Activated T-cell treated with anti-CD3 and anti-CD28 coated beads for 1 hour (primary cell): ENCODE measurements around the gene SEZ6L2.
"Not testable (repeated sequence)": the region's sequence is repeated elsewhere in the genome, so short reads cannot be mapped to it uniquely, and the experiment has no call there.

Experiments used
- DNase-seq: peaks from one replicate; pipeline ENCODE4 v3.0.0-alpha.2; 2020; ENCODE audit warnings: low read depth

The SEZ6L2 gene

GRCh38 chr16:29899516-29900101, at the start of gene SEZ6L2:
SEZ6L2 (minus strand) TSS chr16:29899550; CDS start chr16:29899019, 531 bp downstream.
- peak; percentile 75 for DNase-seq

GRCh38 chr16:29947897-29948296, 48.5 kb upstream of the SEZ6L2 start:
- DNase-seq: no peak

DNA sequence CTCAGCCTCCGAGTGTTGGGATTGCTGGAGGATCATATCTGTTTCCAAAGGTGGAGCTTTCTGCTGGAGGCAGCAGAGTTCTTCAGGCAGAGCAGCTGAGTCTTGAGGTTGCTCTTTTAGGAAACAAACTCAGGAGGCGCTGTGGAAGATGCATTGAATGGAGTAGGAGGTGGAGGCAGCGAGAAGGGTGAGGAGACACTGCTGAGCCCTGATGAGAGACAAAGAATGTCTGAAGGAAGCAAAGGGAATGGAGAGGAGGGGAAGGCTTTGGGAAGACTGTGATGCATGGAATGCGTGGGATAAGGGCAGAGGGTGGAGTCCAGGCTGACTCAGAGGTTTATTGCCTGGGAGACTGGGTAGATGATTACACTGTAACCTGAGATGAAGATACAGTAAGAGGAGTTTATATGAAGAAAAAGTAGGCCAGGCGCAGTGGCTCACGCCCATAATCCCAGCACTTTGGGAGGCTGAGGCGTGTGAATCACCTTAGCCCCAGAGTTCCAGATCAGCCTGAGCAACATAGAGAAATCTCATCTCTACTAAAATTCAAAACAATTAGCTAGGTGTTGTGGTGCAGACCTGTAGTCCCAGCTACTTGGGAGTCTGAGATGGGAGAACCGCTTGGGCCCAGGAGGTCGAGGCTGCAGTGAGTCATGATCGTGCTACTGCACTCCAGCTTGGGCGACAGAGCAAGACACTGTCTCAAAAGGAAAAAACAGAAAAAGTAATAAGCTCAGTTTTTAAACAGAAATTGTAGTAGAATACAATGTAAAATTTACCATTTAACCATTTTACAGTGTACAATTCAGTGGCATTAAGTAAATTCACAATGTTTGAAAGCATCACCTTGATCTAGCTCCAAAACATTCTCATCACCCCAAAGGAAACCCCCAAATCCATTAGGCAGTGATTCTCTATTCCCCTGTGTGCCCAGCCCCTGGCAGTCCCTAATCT, 44.8 kb upstream of the SEZ6L2 start:
- no peak for DNase-seq

GRCh38 chr16:29940656-29941055, 41.3 kb upstream of the SEZ6L2 start:
- DNase-seq: no peak

GRCh38 chr16:29931750-29932149, 32.4 kb upstream of the SEZ6L2 start:
- not testable (repeated sequence) for DNase-seq

DNA sequence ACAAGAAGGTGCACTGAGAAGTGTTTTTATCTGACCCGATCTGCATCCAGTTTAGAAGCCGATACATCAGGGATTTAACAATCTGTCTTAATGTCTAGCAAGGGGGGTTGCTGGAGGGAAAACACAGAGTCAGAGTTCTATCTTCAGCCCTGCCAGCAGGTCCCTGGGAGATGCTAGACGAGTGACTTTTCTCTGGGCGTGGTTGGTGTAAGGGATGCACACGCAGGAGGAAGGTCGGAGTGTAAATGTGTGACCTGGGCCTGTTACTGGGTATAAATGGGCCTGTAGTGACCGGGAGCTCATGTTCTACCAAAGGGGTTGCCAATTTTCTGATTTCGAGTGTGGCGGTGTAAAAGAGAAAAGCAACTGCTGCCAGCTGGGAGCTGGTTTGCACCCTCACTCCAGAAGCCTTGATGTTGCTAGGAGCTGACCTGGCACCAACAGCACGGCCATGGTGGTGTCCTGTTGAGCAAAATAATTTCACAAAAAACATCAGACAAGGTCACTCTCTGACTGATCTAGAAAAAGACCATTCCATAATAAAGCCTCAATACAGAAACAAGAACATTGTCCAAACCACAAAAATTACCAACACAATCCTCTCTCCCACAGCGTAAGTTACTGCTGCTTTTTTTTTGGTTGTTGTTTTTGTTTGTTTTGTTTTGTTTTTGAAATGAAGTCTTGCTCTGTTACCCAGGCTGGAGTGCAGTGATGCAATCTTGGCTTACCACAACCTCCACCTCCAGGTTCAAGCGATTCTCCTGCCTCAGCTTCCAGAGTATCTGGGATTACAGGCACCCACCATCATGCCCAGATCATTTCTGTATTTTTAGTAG, 27.9 kb upstream of the SEZ6L2 start:
- DNase-seq: no peak

DNA sequence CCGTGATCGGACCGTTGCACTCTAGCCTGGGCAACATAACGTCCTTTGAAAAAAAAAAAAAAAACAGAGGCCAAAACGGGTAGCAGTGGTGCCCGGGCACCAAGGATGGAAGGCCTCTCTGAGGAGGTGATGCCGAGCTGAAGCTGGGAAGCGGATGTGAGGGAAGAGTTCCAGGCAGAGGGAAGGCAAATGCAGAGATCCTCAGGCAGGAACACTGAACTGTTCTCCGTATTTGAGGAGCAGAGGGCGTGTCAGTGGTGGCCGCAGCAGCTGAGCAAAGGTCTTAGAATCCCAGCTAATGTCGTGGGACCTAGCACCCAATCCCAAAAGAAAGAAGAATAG, 27.3 kb upstream of the SEZ6L2 start:
- no peak for DNase-seq

- peak; percentile 86 for DNase-seq
Measured at GRCh38 chr16:29925781-29926710, 26.7 kb upstream of the SEZ6L2 start, which contains the start of gene KCTD13. KCTD13 (minus strand) TSS chr16:29926226; CDS start chr16:29926033, 193 bp downstream.

- no peak for DNase-seq
Measured at GRCh38 chr16:29925105-29925756, 25.9 kb upstream of the SEZ6L2 start.

GRCh38 chr16:29922986-29923501, 23.7 kb upstream of the SEZ6L2 start:
- DNase-seq: no peak

DNA sequence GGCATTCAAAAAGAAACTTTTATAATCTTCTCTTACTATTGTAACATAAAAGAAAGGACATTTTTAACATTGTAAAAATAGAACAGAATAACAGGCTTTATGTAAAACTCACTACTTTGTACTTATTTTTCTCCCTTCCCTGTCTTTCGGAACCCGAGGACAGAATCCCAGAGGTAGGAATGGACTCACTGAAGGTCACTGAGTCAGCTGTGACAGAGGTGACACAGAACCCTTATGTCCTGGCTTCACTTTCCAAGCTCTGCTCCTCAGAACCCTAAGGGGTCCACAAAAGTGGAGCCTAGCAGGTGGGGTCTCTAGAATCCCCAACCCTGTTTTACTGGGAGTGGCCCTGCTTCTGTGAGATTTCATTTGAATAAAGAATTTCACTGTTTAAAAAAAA, 23.0 kb upstream of the SEZ6L2 start:
- DNase-seq: no peak

GRCh38 chr16:29921034-29921385, 21.7 kb upstream of the SEZ6L2 start:
- DNase-seq: no peak

DNA sequence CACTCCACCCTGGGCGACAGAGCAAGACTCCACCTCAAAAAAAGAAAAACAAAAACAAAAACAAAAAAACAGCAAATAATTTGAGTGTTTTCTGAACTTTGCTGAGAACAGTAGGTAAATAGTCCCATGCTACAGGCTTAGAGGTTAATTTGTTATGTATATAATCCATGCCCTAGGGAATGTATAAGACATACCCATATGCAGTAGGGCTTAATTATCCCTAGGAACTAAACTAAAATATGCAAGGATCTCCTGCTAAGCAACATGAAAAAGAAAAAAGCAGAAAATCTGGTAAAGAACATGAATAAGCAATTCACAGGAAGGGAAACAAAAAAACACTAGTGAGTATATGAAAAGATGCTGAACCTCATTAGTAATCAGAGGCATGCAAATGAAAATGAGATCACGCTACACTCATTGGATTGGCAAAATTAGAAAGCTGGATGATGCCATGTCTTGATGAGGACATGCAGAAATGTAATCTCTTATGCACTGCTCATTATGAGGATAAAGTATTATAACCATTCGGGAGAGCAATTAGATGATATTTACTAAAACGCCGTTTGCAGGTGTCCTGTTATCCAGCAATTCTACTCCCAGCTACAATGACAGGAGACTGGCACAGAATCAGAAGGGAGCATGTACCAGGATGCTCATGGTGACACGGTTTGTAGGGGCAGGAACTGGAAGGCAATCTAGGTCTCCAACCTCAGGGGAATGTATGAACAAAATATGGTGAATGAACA, 21.1 kb upstream of the SEZ6L2 start:
- no peak for DNase-seq

DNA sequence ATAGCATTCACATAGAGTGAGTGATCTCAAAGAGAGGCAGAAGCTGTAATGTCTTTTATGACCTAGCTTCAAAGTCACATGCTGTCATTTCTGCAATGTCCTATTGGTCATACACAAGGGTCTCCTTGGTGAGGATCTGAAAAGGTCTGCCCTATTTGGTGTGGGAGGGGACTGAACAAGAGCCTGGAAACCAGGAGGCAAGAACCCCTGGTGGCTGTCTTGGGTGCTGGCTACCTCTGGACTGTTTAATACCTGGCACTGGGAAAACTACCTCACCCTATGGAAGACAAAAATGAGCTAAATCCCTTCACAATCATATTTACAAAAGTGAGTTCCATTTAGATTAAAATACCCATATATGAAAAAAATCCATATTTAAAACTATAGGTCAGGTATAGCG, 17.6 kb upstream of the SEZ6L2 start:
- DNase-seq: no peak

DNA sequence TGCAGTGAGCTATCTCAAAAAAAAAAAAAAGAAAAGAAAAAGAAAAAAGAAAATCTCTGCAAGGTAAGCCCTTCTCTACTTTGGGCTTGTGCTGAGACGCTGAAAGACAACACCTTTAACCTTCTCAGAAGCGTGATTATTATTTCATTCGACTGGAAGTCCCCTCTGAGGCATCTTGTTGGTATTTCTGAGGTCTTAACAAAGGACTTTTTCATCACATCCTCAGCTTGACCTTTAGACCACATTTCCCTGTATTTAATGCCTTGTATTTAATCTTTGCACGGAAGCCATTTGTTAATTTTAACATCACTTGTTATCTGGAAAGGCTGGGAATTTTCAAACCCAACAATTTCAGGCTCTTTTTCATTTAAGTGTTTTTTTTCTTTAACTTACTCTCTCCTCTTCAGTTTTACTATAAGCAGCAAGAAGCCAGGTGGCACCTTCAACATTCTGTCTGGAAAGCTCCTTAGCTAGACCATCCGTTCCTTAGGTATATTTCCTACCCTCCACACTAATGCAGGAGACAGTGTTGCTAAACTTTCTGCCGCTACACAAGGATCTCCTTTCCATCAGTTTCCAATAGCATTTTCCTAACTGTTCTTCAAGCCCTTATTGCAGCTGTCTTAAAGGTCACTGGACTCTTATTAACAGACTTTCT, 16.4 kb upstream of the SEZ6L2 start:
- DNase-seq: no peak

DNA sequence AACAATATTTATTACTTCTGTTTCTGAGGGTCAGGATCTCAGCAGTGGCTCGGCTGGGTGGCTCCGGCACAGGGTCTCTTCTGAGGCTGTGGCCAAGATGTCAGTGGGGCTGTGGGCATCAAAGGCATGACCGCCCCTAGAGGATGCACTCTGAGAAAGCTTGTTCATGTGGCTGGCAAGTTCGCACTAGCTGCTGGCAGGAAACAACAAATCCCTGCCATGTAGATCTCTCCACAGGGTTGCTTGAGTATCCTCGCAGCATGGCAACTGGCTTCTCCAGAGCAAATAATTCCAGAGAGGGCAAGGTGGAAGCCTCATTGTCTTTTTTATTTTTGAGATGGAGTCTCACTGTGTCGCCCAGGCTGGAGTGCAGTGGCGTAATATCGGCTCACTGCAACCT, 14.2 kb upstream of the SEZ6L2 start:
- DNase-seq: no peak

- DNase-seq: no peak
Measured at GRCh38 chr16:29912087-29912486, 12.7 kb upstream of the SEZ6L2 start.

DNA sequence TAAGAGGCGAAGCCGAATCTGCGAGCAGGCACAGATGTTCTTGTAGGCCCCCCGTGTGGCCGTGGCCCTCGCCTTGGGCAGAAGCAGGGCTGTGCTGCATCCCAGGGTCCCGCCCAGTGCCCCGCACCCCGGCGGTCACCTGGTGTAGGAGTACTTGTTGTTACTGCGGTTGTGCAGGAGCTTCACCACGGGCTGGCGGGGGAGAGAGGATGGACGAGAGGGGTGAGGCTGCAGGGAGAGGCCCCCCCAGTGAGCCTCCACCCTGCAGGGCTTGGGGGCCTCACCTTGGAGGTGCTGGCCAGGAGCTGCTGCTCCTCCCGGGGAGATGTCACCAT, 12.3 kb upstream of the SEZ6L2 start:
- no peak for DNase-seq

DNA sequence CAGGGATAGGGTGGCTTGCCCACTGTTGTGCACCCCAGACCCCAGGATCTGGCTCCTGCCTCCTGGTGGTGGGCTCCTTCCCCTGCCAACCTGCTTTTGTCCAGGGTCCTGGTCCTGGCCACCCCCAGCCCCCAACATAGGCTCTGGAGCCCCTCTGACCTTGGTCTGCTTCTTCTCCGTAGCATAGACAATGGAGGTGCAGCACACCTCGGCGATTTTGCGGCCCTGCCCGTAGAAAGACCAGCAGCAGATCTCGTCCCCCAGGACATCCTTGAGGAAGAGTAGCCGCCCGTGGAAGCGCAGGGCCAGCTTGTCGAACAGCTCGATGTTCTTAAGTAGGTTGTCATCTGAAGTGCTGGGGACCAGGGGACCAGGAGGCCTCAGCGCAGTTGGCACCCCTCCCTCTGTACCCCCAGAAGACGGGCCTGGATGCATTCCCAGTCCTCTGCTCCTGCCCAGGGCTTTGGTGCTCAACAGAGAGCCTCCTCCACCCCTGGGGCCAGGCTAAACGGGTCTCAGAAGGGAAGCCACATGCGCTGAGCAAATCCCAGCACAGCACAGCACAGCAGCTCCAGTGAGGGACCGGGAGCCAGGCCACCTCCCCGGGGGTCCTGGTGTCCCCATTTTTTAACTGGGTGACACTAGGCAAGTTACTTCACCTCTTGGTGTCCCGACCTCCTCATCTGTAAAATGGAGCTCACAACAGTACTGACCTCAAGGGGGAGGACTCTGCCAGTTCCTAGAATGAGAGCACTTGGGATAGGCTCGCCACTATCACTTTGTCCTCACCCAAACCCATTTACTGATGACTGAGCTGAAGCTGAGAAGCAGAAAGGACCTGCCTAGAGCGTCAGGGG, 11.7 kb upstream of the SEZ6L2 start:
- DNase-seq: no peak
